ENCODE results near the gene ERN1. TPM values are rescaled to one million over a fixed set of nuclear protein-coding genes. Genes with fewer than 3 reads are reported as not detected.

ERN1 gene
- total and polyA plus RNA-seq, 2 of the 8 experiments (the other 6 are each of a cell fraction or from before 2014, with no cell fraction given) = 1.8 to 3.9 TPM

- peak; percentile 41 for TF ChIP-seq KDM4A (IDR thresholded peaks at IDR 0.05; ENCODE audit: low read depth, low read length, severe bottlenecking)
- TF ChIP-seq EP300 (IDR thresholded peaks at IDR 0.05; ENCODE audit: borderline replicate concordance in 1 of 2, low read depth in 2 of 2, low read length in 2 of 2) = no peak
- peak; percentile 55; the same call in 1 of the 2 replicates for TF ChIP-seq PHF8 (conservative IDR thresholded peaks at IDR 0.05; ENCODE audit: low read depth, low read length)
- TF ChIP-seq NRF1 (IDR thresholded peaks at IDR 0.05; ENCODE audit: low read depth, low read length) = no peak
- 0 out of 2 replicates have a peak, but pooled peaks have one; percentile 46 for TF ChIP-seq SP4 (IDR thresholded peaks at IDR 0.05; ENCODE audit: low read length)
- TF ChIP-seq EGR1 (IDR thresholded peaks at IDR 0.05; ENCODE audit: borderline replicate concordance, low read depth, low read length) = no peak
- peak in 1 of 2 experiments; percentile 15; a peak in 1 of 4 replicates for TF ChIP-seq SIN3A (conservative IDR thresholded peaks at IDR 0.05 in 1 of 2, IDR thresholded peaks at IDR 0.05 in 1 of 2; ENCODE audit: low read depth in 1 of 2, low read length in 2 of 2)
- 0 out of 4 replicates have a peak, but pooled peaks of 1 of the 3 experiments have one; percentile 11 for TF ChIP-seq CTCF (IDR thresholded peaks at IDR 0.05; ENCODE audit: control extremely low read depth in 1 of 3, insufficient read depth in 1 of 3, low read depth in 1 of 3, low read length in 3 of 3)
- TF ChIP-seq RAD21 (IDR thresholded peaks at IDR 0.05 in 1 of 2, conservative IDR thresholded peaks at IDR 0.05 in 1 of 2; ENCODE audit: low read depth in 2 of 2, low read length in 2 of 2) = peak in 1 of 2 experiments; percentile 5; a peak in 1 of 4 replicates
- TF ChIP-seq GTF2F1 (IDR thresholded peaks at IDR 0.05; ENCODE audit: borderline replicate concordance, low read depth, low read length) = no peak
- no peak for TF ChIP-seq TAF7 (optimal IDR thresholded peaks at IDR 0.05; ENCODE audit: borderline replicate concordance, low read depth, low read length)
- peak; percentile 69 for TF ChIP-seq MAX (IDR thresholded peaks at IDR 0.05)
- no peak for TF ChIP-seq CBX5 (IDR thresholded peaks at IDR 0.05; ENCODE audit: low read depth, low read length)
- TF ChIP-seq POU5F1 (IDR thresholded peaks at IDR 0.05; ENCODE audit: low read depth, low read length) = no peak
- TF ChIP-seq SAP30 (IDR thresholded peaks at IDR 0.05; ENCODE audit: insufficient read depth, insufficient replicate concordance, low read length) = no peak
- no peak for TF ChIP-seq CEBPB (IDR thresholded peaks at IDR 0.05; ENCODE audit: low read depth, low read length)
- peak; percentile 84 for TF ChIP-seq TBP (IDR thresholded peaks at IDR 0.05; ENCODE audit: low read depth, low read length)
Measured at GRCh38 chr17:64129765-64130558, at the start of gene ERN1 (continued).
